BJ (cell line): Measurements from ENCODE around the gene IGSF21. TPM values are rescaled to one million over a fixed set of nuclear protein-coding genes. Genes with fewer than 3 reads are reported as not detected.

ENCODE experiments used
- CTCF ChIA-PET: fragments of 350-600 bp; formaldehyde crosslinking; extraction: SDS; loops from one replicate; lab custom pipeline; 2021; ENCODE audit warnings: antibody characterized with exemption, inconsistent platforms; lab: Yijun Ruan, JAX
- POLR2A ChIA-PET: fragments of 300-600 bp; sonication (Branson Sonifier 250); formaldehyde crosslinking; extraction: SDS; loops from one replicate; lab custom pipeline; 2021; ENCODE audit warnings: antibody characterized with exemption; lab: Charles Lee
- DNase-seq: peaks from one replicate; pipeline ENCODE4 v3.0.0-alpha.2; 2011; ENCODE audit warnings: low read depth
- H3K27me3 ChIP-seq: 2 replicates; pipeline ENCODE4 v1.6.0; 2011; ENCODE audit warnings: low read length; ENCODE audit not compliant: control insufficient read depth, insufficient read depth
- H3K36me3 ChIP-seq: 2 replicates; pipeline ENCODE4 v1.5.1; 2011; ENCODE audit warnings: low read length; ENCODE audit not compliant: control insufficient read depth, insufficient read depth
- H3K4me3 ChIP-seq: 2 replicates; pipeline ENCODE4 v1.5.1; 2011; ENCODE audit warnings: low read depth, mild to moderate bottlenecking, control low read depth, low read length
- polyA plus RNA-seq: library from polyadenylated mRNA; depleted of rRNA; stranded (reverse); fragments of >200 nt; gene quantifications from 2 replicates; pipeline ENCODE4 v1.2.3, GENCODE V29; 2011
- TF ChIP-seq, protein P1 (sequence below): IDR thresholded peaks from 2 replicates; pipeline ENCODE4 v1.5.1; 2011; ENCODE audit warnings: low read depth, mild to moderate bottlenecking, control low read depth, inconsistent platforms, low read length, moderate library complexity; ENCODE audit not compliant: insufficient read depth

Gene IGSF21
- polyA plus RNA-seq, 1 experiment: not detected

DNA sequence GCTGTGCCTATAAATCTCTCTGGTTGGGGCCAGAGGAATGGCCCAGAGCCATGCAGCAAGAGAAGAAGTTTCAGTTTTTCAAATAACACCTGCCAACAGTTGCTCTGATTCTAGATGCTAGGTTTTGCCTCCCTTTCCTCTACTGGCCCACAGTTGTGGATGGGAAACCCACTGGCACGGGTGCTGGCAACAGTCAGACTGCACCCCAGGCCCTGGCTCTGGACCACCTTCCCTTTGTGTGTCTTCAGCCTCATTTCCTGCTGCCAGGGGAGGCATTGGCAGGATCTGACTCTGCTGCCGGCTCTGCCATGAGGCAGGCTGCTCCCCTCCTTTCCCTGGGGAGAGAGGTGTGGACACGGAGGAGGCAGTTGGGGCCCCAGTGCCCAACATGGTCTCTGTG is 142.0 kb downstream of the IGSF21 start:
- no peak for DNase-seq
- ChIA-PET POLR2A (no interaction called here), CTCF (no interaction called here)
- Histone ChIP-seq H3K27me3 (no peaks in the 10 kb centered on the region), H3K36me3 (no peaks in the 10 kb centered on the region), H3K4me3 (no peak overlapping the region)
- TF ChIP-seq, protein P1, sequence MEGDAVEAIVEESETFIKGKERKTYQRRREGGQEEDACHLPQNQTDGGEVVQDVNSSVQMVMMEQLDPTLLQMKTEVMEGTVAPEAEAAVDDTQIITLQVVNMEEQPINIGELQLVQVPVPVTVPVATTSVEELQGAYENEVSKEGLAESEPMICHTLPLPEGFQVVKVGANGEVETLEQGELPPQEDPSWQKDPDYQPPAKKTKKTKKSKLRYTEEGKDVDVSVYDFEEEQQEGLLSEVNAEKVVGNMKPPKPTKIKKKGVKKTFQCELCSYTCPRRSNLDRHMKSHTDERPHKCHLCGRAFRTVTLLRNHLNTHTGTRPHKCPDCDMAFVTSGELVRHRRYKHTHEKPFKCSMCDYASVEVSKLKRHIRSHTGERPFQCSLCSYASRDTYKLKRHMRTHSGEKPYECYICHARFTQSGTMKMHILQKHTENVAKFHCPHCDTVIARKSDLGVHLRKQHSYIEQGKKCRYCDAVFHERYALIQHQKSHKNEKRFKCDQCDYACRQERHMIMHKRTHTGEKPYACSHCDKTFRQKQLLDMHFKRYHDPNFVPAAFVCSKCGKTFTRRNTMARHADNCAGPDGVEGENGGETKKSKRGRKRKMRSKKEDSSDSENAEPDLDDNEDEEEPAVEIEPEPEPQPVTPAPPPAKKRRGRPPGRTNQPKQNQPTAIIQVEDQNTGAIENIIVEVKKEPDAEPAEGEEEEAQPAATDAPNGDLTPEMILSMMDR: no peak

DNA sequence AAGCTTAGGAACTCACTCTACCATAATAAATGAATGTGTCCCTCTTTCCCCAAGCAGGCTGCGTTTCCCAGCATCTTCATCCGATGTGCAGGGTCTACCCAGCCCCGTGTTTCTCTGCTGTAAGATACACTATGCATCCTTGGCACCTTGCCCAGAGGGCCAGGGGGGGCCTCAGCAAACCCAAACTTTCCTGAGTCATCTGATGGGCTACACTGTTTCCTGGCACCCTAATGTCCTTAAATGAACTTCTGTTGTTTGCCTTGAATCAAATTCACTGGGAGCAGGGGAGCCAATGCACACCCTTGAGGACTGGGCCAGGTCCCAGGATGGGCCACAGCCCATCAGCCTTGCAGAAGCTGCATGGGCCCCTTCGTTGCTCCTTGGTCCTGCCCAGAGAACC is 145.5 kb downstream of the IGSF21 start:
- no peak for DNase-seq
- ChIA-PET CTCF (no interaction called here), POLR2A (no interaction called here)
- Histone ChIP-seq H3K27me3 (no peaks in the 10 kb centered on the region), H3K4me3 (no peak overlapping the region), H3K36me3 (no peaks in the 10 kb centered on the region)
- TF ChIP-seq, protein P1: no peak

DNA sequence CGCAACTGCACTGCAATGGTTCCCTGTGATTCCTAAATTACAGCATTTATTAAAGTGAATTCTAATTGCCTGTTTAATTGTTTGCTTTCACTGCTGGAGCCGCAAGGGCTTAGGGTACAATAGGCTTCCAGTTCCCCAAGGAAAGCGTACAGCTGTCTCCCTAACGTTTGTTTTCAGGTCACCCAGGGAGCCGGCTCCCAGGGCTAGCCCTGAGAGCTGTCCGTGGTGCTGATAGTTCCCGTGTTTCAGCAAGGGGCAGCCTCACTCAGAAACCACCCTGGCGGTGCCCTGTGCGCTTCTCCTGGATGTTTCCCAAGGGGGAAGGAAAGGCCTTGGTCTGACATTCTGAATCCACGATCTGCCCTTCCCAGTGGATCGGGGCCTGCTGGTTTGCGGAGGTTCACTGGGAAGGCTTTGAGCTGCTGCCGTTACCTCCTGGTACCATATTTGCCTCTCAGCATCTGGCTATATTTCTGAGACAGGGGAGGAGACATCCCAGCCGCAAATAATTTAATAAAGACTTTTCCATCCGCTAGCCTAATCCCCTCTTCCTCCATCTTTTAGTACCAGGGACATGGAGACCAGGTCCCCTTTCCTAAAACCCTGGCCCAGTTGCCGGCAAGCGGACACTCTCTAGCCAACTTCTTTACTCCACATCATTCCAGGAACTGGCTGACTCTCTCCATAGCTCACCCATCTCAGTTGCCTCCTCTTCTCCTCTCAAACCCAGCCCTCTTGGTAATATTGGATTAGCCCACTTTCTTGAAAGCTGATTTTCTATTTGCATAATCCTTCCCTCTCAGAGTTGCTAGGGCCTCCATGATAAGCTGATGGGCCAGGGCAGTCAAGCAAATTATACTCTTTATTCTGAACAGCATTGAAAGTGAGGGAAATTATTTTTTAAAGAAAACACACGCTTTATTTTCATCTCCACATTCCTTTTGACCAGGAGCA is 149.0 kb downstream of the IGSF21 start:
- ChIA-PET CTCF (no interaction called here), POLR2A (no interaction called here)
- TF ChIP-seq, protein P1: no peak
- Histone ChIP-seq H3K27me3 (no peaks in the 10 kb centered on the region), H3K4me3 (no peak overlapping the region), H3K36me3 (no peaks in the 10 kb centered on the region)
- no peak for DNase-seq

DNA sequence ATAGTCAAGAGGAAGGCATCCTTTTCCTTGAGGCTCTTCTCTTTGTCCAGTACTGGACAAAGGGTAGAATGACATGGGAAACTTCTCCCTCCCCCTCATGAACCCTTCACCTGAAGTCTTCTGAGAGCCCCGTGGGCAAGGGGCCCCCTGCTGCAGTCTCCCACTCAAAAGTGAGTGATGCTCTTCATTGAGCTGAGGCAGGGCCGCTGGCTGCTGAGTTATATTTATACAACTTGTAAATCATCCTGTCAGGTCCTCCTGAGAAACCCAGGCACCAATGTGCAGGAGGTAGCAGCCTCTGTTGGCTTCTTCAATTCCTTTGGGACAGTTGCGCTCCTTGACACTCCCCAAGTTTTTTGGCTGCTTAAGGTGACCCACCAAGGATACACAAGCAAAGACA is 150.2 kb downstream of the IGSF21 start:
- no peak for DNase-seq
- ChIA-PET POLR2A (no interaction called here), CTCF (no interaction called here)
- H3K36me3 ChIP-seq: no peaks in the 10 kb centered on the region
- H3K27me3 ChIP-seq: no peaks in the 10 kb centered on the region
- TF ChIP-seq, protein P1: no peak
- no peak overlapping the region for H3K4me3 ChIP-seq

DNA sequence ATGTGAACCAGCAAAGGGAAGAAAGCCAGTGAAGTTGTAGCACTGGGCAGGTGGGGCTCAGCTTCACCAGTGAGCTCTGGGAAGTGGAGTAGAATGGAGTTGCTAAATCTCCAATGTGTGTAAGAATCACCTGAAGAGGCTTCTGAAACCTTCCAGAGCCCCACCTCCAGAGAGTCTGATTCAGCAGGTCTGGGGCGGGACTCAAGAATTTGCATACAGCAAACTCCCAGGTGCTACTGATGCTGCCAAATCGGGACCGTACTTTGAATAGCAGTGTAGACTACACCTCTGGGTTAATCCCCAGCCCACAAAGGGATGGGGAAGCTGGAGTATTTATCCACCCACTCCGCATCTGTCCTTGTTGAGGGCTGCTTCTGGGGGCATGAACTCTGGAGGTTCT is 154.3 kb downstream of the IGSF21 start:
- Histone ChIP-seq H3K4me3 (no peak overlapping the region), H3K27me3 (no peaks in the 10 kb centered on the region), H3K36me3 (no peaks in the 10 kb centered on the region)
- TF ChIP-seq, protein P1: no peak
- DNase-seq: no peak
- ChIA-PET CTCF (interaction anchor here (1.1 kb wide), 1 partner anchor 27 kb away, joined by 4 read pairs; no protein-coding TSS in a partner anchor), POLR2A (no interaction called here)
